Muscle layer of colon (tissue), 2 donors: ENCODE data around the gene HHAT.
"Not testable (repeated sequence)": the region's sequence is repeated elsewhere in the genome, so short reads cannot be mapped to it uniquely, and the experiment has no call there.

ENCODE experiments used
- H3K27ac ChIP-seq: one replicate; pipeline ENCODE4 v1.7.0; 2013; ENCODE audit warnings: low read depth, mild to moderate bottlenecking, low read length, moderate library complexity
- H3K27me3 ChIP-seq, 2 donors: one replicate each; pipeline ENCODE4 v1.7.0; 2013; ENCODE audit warnings: low read length in 2 of 2, mild to moderate bottlenecking in 2 of 2; ENCODE audit not compliant: insufficient read depth in 2 of 2, control insufficient read depth in 1 of 2
- H3K36me3 ChIP-seq: one replicate; pipeline ENCODE4 v1.7.0; 2013; ENCODE audit warnings: mild to moderate bottlenecking, low read length; ENCODE audit not compliant: insufficient read depth
- H3K4me1 ChIP-seq: one replicate; pipeline ENCODE4 v1.7.0; 2013; ENCODE audit warnings: mild to moderate bottlenecking, low read length; ENCODE audit not compliant: insufficient read depth
- H3K4me3 ChIP-seq, 2 donors: one replicate each; pipeline ENCODE4 v1.7.0; 2013; ENCODE audit warnings: low read length in 2 of 2, low read depth in 1 of 2, mild to moderate bottlenecking in 1 of 2, moderate library complexity in 1 of 2
- H3K9ac ChIP-seq: one replicate; pipeline ENCODE4 v1.7.0; 2013; ENCODE audit warnings: low read length
- H3K9me3 ChIP-seq: one replicate; pipeline ENCODE4 v1.7.0; 2013; ENCODE audit warnings: mild to moderate bottlenecking, low read length
- donor health status: abdominal sarcoma.
- donor health status: Adenocarcinoma of cecum.

The HHAT gene

GRCh38 chr1:210340311-210340710 lies 11.6 kb downstream of the HHAT start:
- H3K9ac ChIP-seq, result no peak overlapping the region
- H3K4me3 ChIP-seq, result no peak overlapping the region
- H3K27me3 ChIP-seq, result no peaks in the 10 kb centered on the region
- no peaks in the 10 kb centered on the region for H3K9me3 ChIP-seq
- no peaks in the 10 kb centered on the region for H3K36me3 ChIP-seq
- no peak overlapping the region for H3K27ac ChIP-seq
- H3K4me1 ChIP-seq, result peaks cover 7% of the 10 kb centered on the region

DNA sequence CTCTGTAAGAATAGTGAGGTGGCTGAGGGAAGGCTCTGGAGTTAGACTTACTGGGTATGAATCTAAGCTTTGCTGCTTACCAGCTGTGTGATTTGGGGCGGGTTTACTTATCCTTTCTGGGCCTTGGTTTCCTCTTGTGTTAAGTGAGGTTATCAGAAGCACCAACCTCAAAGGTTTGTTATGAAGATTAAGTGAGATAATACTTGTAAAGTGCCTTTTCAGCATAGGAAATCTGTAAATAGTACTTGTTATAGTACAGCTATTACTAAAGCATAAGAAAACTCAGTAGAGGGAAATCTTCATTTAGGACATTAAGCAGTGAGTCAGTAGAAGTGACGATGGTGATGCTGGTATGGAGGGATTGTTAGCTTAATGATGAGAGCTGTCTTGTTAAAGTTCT lies 12.1 kb downstream of the HHAT start:
- no peak overlapping the region for H3K9ac ChIP-seq
- H3K4me1 ChIP-seq, result peaks cover 7% of the 10 kb centered on the region
- no peak overlapping the region for H3K4me3 ChIP-seq
- H3K27ac ChIP-seq, result no peak overlapping the region
- no peaks in the 10 kb centered on the region for H3K36me3 ChIP-seq
- no peaks in the 10 kb centered on the region for H3K9me3 ChIP-seq
- H3K27me3 ChIP-seq, result no peaks in the 10 kb centered on the region

GRCh38 chr1:210342986-210343780 lies 14.5 kb downstream of the HHAT start:
- Histone ChIP-seq H3K9me3 (no peaks in the 10 kb centered on the region), H3K36me3 (no peaks in the 10 kb centered on the region), H3K27me3 (no peaks in the 10 kb centered on the region), H3K9ac (peak overlapping the region; percentile 39), H3K27ac (peak overlapping the region; percentile 19), H3K4me3 (peak overlapping the region; percentile 25 to 63), H3K4me1 (peaks cover 7% of the 10 kb centered on the region)

GRCh38 chr1:210344706-210345105 lies 16.0 kb downstream of the HHAT start:
- Histone ChIP-seq H3K4me1 (peaks cover 7% of the 10 kb centered on the region), H3K36me3 (no peaks in the 10 kb centered on the region), H3K27ac (no peak overlapping the region), H3K9ac (no peak overlapping the region), H3K27me3 (no peaks in the 10 kb centered on the region), H3K9me3 (no peaks in the 10 kb centered on the region), H3K4me3 (no peak overlapping the region)

DNA sequence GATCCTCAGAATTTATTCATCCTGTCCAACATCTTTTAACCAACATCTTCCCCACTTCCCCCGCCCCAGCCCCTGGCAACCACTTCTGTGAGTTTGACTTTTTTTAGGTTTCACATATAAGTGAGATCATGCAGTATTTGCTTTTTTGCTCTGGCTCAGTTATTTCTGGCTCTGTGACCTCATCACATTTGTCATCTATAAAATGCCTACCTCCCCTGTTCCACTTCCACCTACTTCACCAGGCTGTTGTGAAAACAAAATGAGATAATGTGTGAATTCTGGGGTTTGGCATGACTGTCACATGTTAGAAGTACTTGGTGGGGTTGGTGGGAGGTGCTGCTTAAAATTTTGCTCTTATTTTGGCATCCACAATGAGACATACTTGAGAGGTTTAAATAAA lies 18.4 kb downstream of the HHAT start:
- Histone ChIP-seq H3K4me3 (no peak overlapping the region), H3K36me3 (no peaks in the 10 kb centered on the region), H3K9me3 (no peaks in the 10 kb centered on the region), H3K27ac (no peak overlapping the region), H3K27me3 (no peaks in the 10 kb centered on the region), H3K4me1 (no peaks in the 10 kb centered on the region), H3K9ac (no peak overlapping the region)

DNA sequence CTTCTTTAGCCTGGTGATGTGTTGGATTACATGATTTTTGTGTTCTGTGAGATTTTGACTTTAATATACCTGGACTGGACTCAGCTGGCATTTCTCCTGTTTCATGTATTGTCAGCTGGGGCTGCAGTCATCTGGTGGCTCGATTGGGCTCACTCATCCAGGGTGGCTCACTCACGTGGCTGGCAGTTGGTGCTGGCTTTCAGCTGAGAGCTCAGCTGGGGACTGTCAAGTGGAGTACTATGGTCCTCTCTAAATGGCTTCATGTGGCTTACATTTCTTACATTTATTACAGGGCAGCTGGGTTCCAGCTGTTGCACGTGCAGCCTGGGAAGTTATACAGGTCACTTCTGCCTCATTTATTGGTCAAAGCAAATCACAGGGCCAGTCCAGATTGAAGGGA lies 22.8 kb downstream of the HHAT start:
- Histone ChIP-seq H3K27me3 (no peaks in the 10 kb centered on the region), H3K27ac (no peak overlapping the region), H3K4me1 (no peaks in the 10 kb centered on the region), H3K9me3 (no peaks in the 10 kb centered on the region), H3K4me3 (no peak overlapping the region), H3K36me3 (no peaks in the 10 kb centered on the region), H3K9ac (no peak overlapping the region)

DNA sequence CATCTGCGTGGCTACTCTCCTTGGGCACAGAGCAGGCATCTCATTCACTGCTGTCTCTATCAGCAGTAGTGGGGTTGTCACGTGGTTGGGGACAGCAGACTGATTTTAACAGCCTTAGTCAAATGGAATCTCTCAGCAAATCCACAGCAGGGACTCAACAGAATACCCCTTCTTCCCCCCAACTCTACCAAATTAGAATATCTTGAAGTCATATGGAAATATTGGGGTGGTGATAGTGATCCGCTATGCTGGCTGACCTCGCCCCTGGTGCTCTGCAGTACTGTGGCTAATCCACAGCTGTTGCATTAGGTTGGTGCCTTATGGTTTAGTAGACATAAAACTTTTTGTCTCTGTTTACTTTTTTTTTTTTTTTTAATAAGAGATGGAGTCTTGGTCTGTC lies 23.9 kb downstream of the HHAT start:
- Histone ChIP-seq H3K4me1 (no peaks in the 10 kb centered on the region), H3K27me3 (no peaks in the 10 kb centered on the region), H3K9me3 (no peaks in the 10 kb centered on the region), H3K27ac (no peak overlapping the region), H3K4me3 (no peak overlapping the region), H3K36me3 (no peaks in the 10 kb centered on the region), H3K9ac (no peak overlapping the region)

- not testable (repeated sequence) for H3K4me1 ChIP-seq, H3K27me3 ChIP-seq, H3K27ac ChIP-seq, H3K9ac ChIP-seq, H3K36me3 ChIP-seq, H3K4me3 ChIP-seq, H3K9me3 ChIP-seq
Measured at GRCh38 chr1:210354305-210354704, 25.6 kb downstream of the HHAT start.

- Histone ChIP-seq H3K27me3 (no peaks in the 10 kb centered on the region), H3K4me1 (peaks cover 10% of the 10 kb centered on the region), H3K9ac (no peak overlapping the region), H3K27ac (no peak overlapping the region), H3K36me3 (no peaks in the 10 kb centered on the region), H3K4me3 (no peak overlapping the region), H3K9me3 (no peaks in the 10 kb centered on the region)
Measured at GRCh38 chr1:210358626-210359025, 29.9 kb downstream of the HHAT start.

DNA sequence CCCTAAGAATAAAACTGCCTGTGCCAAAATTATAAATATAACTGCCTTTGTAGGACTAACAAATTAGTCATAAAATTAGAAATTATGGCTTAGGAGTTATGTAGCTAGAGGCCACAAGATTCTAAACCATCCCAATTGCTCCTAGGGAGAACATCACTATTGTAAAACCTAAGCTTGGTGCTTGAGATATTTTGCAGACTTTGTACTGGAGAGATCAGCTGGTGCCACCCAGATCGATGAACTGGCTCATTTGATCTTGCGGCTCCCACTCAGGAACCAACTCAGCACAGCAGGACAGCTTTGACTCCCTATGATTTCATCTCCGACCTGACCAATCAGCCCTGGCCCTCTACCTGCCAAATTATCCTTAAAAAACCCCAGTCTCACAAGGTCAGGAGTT lies 30.6 kb downstream of the HHAT start:
- Histone ChIP-seq H3K36me3 (no peaks in the 10 kb centered on the region), H3K27me3 (no peaks in the 10 kb centered on the region), H3K4me1 (peaks cover 12% of the 10 kb centered on the region), H3K9ac (no peak overlapping the region), H3K9me3 (no peaks in the 10 kb centered on the region), H3K4me3 (no peak overlapping the region), H3K27ac (no peak overlapping the region)

GRCh38 chr1:210360852-210361477 lies 32.3 kb downstream of the HHAT start:
- Histone ChIP-seq H3K9ac (no peak overlapping the region), H3K27ac (no peak overlapping the region), H3K4me1 (peaks cover 12% of the 10 kb centered on the region), H3K27me3 (no peaks in the 10 kb centered on the region), H3K4me3 (no peak overlapping the region), H3K36me3 (no peaks in the 10 kb centered on the region), H3K9me3 (no peaks in the 10 kb centered on the region)

GRCh38 chr1:210361665-210362064 lies 33.0 kb downstream of the HHAT start:
- Histone ChIP-seq H3K4me3 (no peak overlapping the region), H3K36me3 (no peaks in the 10 kb centered on the region), H3K4me1 (peaks cover 12% of the 10 kb centered on the region), H3K27me3 (no peaks in the 10 kb centered on the region), H3K9ac (no peak overlapping the region), H3K9me3 (no peaks in the 10 kb centered on the region), H3K27ac (no peak overlapping the region)
